DND-41 (cell line): Measurements from ENCODE around the gene ACP4.

ENCODE experiments used
- ATAC-seq: fragments of 200-7000 bp; cut with Tn5 transposase; 3 replicates; pipeline ENCODE4 v1.9.1; 2021; ENCODE audit warnings: low read depth; ENCODE audit not compliant: insufficient read depth
- DNase-seq: peaks from one replicate; pipeline ENCODE4 v3.0.0-alpha.2; 2020
- H2AFZ ChIP-seq: 2 replicates; pipeline ENCODE4 v1.6.0; 2012; ENCODE audit warnings: low read depth, low read length
- H3K27ac ChIP-seq: 2 replicates; pipeline ENCODE4 v1.5.1; 2012; ENCODE audit warnings: low read length, inconsistent platforms
- H3K27me3 ChIP-seq: fragments of 200-600 bp; sonication (generic); 2 replicates; pipeline ENCODE4 v1.6.0; 2012; ENCODE audit warnings: low read length, mild to moderate bottlenecking, inconsistent platforms; ENCODE audit not compliant: insufficient read depth, poor library complexity
- H3K36me3 ChIP-seq: 2 replicates; pipeline ENCODE4 v1.5.1; 2012; ENCODE audit warnings: low read length, inconsistent platforms; ENCODE audit not compliant: insufficient read depth
- H3K4me1 ChIP-seq: 2 replicates; pipeline ENCODE4 v1.5.1; 2012; ENCODE audit warnings: mild to moderate bottlenecking, low read length; ENCODE audit not compliant: insufficient read depth
- H3K4me2 ChIP-seq: 2 replicates; pipeline ENCODE4 v1.6.0; 2012; ENCODE audit warnings: mild to moderate bottlenecking, moderate library complexity, low read length, inconsistent platforms; ENCODE audit not compliant: insufficient read depth
- H3K4me3 ChIP-seq, 2 experiments: fragments of 200-600 bp in 1 of 2; shearing (Covaris generic) in 1 of 2; 2 replicates each; pipeline ENCODE4 v1.5.1; 2012 to 2016; ENCODE audit warnings: inconsistent platforms in 2 of 2, low read length in 2 of 2, mild to moderate bottlenecking in 2 of 2, low read depth in 1 of 2, moderate library complexity in 1 of 2
- H3K79me2 ChIP-seq: 2 replicates; pipeline ENCODE4 v1.6.0; 2012; ENCODE audit warnings: low read length, inconsistent platforms; ENCODE audit not compliant: insufficient read depth
- H3K9ac ChIP-seq: 2 replicates; pipeline ENCODE4 v1.6.0; 2012; ENCODE audit warnings: low read depth, mild to moderate bottlenecking, inconsistent platforms, low read length, moderate library complexity
- H3K9me3 ChIP-seq: 2 replicates; pipeline ENCODE4 v1.5.1; 2012; ENCODE audit warnings: low read length, moderate library complexity, mild to moderate bottlenecking, inconsistent platforms; ENCODE audit not compliant: insufficient read depth, severe bottlenecking
- H4K20me1 ChIP-seq: 2 replicates; pipeline ENCODE4 v1.6.0; 2012; ENCODE audit warnings: low read length; ENCODE audit not compliant: insufficient read depth
- CTCF ChIP-seq: IDR thresholded peaks from 2 replicates; pipeline ENCODE4 v1.5.1; 2012; ENCODE audit warnings: borderline replicate concordance, low read length, moderate library complexity, mild to moderate bottlenecking; ENCODE audit not compliant: poor library complexity, severe bottlenecking; ENCODE audit errors: extremely low read depth
- EZH2 ChIP-seq: IDR thresholded peaks from 3 replicates; pipeline ENCODE4 v1.6.1; 2012; ENCODE audit warnings: borderline replicate concordance, low read depth, mild to moderate bottlenecking, moderate library complexity, low read length, inconsistent platforms; ENCODE audit not compliant: severe bottlenecking

The ACP4 gene

GRCh38 chr19:50822661-50823208 is 32.5 kb downstream of the ACP4 start:
- Histone ChIP-seq H3K4me2 (no peak overlapping the region), H3K9me3 (no peaks in the 10 kb centered on the region), H3K4me3 (no peak overlapping the region), H3K9ac (no peak overlapping the region), H4K20me1 (no peaks in the 10 kb centered on the region), H3K36me3 (no peaks in the 10 kb centered on the region), H3K27me3 (peaks cover 18% of the 10 kb centered on the region), H3K79me2 (no peaks in the 10 kb centered on the region), H3K4me1 (peaks cover 7% of the 10 kb centered on the region), H3K27ac (no peak overlapping the region), H2AFZ (no peak overlapping the region)
- ATAC-seq (no peak), DNase-seq (no peak)
- TF ChIP-seq EZH2 (no peak), CTCF (no peak)

GRCh38 chr19:50823389-50824042 is 33.3 kb downstream of the ACP4 start, which contains the start of gene KLK1:
Gene KLK1, minus strand, starts transcription at chr19:50823787. Its CDS starts 39 bp downstream, at chr19:50823748.
- no peak within 1 kb of the TSS for H3K4me2 ChIP-seq
- H3K27ac ChIP-seq, result no peak within 1 kb of the TSS
- no peaks in the 10 kb centered on the region for H3K79me2 ChIP-seq
- H2AFZ ChIP-seq, result no peak within 1 kb of the TSS
- no peak for DNase-seq
- no peak for ATAC-seq
- peaks cover 7% of the 10 kb centered on the region for H3K4me1 ChIP-seq
- no peak for TF ChIP-seq EZH2
- no peak for TF ChIP-seq CTCF
- no peaks in the 10 kb centered on the region for H3K36me3 ChIP-seq
- H3K9ac ChIP-seq, result no peak within 1 kb of the TSS
- H4K20me1 ChIP-seq, result no peaks in the 10 kb centered on the region
- no peaks in the 10 kb centered on the region for H3K9me3 ChIP-seq
- H3K4me3 ChIP-seq, result no peak within 1 kb of the TSS
- peaks cover 18% of the 10 kb centered on the region for H3K27me3 ChIP-seq

- H2AFZ ChIP-seq, result no peak overlapping the region
- H3K79me2 ChIP-seq, result no peaks in the 10 kb centered on the region
- TF ChIP-seq EZH2 (no peak), CTCF (no peak)
- no peaks in the 10 kb centered on the region for H3K9me3 ChIP-seq
- DNase-seq (no peak), ATAC-seq (no peak)
- peaks cover under 1% of the 10 kb centered on the region for H3K27me3 ChIP-seq
- no peak overlapping the region for H3K4me3 ChIP-seq
- no peak overlapping the region for H3K27ac ChIP-seq
- no peaks in the 10 kb centered on the region for H4K20me1 ChIP-seq
- H3K4me1 ChIP-seq, result no peaks in the 10 kb centered on the region
- H3K36me3 ChIP-seq, result no peaks in the 10 kb centered on the region
- no peak overlapping the region for H3K9ac ChIP-seq
- no peak overlapping the region for H3K4me2 ChIP-seq
Observed at GRCh38 chr19:50826492-50827240, 36.5 kb downstream of the ACP4 start.
